Measurements from ENCODE around the gene MPHOSPH9.

DNA sequence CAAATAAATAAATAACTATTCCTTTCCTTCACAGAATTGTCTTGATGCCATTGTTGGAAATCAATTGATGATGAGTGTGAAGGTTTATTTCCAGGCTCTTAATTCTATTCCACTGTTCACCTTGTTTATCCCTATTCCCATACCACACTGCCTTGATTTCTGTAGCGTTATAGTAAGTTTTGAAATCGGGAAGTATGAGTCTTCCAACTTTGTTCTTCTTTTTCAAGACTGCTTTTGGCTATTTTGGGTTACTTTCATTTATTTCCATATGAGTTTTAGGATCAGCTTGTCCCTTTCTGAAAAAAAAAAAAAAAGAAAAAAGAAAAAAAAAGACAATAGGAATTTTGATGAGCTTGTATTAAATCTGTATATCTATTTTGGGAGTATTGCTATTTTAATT is 48.0 kb upstream of the MPHOSPH9 start:
- TF ChIP-seq, protein P1, sequence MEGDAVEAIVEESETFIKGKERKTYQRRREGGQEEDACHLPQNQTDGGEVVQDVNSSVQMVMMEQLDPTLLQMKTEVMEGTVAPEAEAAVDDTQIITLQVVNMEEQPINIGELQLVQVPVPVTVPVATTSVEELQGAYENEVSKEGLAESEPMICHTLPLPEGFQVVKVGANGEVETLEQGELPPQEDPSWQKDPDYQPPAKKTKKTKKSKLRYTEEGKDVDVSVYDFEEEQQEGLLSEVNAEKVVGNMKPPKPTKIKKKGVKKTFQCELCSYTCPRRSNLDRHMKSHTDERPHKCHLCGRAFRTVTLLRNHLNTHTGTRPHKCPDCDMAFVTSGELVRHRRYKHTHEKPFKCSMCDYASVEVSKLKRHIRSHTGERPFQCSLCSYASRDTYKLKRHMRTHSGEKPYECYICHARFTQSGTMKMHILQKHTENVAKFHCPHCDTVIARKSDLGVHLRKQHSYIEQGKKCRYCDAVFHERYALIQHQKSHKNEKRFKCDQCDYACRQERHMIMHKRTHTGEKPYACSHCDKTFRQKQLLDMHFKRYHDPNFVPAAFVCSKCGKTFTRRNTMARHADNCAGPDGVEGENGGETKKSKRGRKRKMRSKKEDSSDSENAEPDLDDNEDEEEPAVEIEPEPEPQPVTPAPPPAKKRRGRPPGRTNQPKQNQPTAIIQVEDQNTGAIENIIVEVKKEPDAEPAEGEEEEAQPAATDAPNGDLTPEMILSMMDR (IDR thresholded peaks at IDR 0.05; ENCODE audit: borderline replicate concordance, extremely low read depth, low read length, poor library complexity, severe bottlenecking), result no peak
- TF ChIP-seq EZH2 (IDR thresholded peaks at IDR 0.05; ENCODE audit: borderline replicate concordance, low read depth, low read length, severe bottlenecking), result no peak

Data from DND-41 (cell line).